OCI-LY1 (cell line): ENCODE data around the gene RAB1A.

ENCODE experiments used
- H2AFZ ChIP-seq: fragments of 200-600 bp; sonication (generic), shearing (Covaris generic); 2 replicates; pipeline ENCODE4 v1.6.0; 2014; ENCODE audit warnings: antibody characterized with exemption, mild to moderate bottlenecking, low read length
- H3F3A ChIP-seq: fragments of 200-600 bp; sonication (generic), shearing (Covaris generic); 2 replicates; pipeline ENCODE4 v1.6.0; 2014; ENCODE audit warnings: mild to moderate bottlenecking, antibody characterized with exemption, low read length, moderate library complexity; ENCODE audit not compliant: insufficient read depth
- H3K27ac ChIP-seq: fragments of 200-600 bp; sonication (generic); 2 replicates; pipeline ENCODE4 v1.5.1; 2014; ENCODE audit warnings: low read length, mixed run types, mild to moderate bottlenecking, low read depth; ENCODE audit not compliant: poor library complexity, severe bottlenecking
- H3K27me3 ChIP-seq: fragments of 200-600 bp; sonication (generic); 2 replicates; pipeline ENCODE4 v1.6.0; 2014; ENCODE audit warnings: antibody characterized with exemption, mild to moderate bottlenecking, low read length, moderate library complexity; ENCODE audit not compliant: insufficient read depth
- H3K36me3 ChIP-seq: fragments of 200-600 bp; sonication (generic); 2 replicates; pipeline ENCODE4 v1.6.1; 2014; ENCODE audit warnings: mild to moderate bottlenecking, antibody characterized with exemption, low read length, moderate library complexity, mixed read lengths; ENCODE audit not compliant: insufficient read depth
- H3K4me1 ChIP-seq: fragments of 200-600 bp; sonication (generic); 2 replicates; pipeline ENCODE4 v1.5.1; 2014; ENCODE audit warnings: mild to moderate bottlenecking, low read length, moderate library complexity; ENCODE audit not compliant: insufficient read depth, severe bottlenecking
- H3K4me2 ChIP-seq: fragments of 200-600 bp; sonication (generic), shearing (Covaris generic); 2 replicates; pipeline ENCODE4 v1.6.1; 2014; ENCODE audit warnings: low read length
- H3K4me3 ChIP-seq: fragments of 200-600 bp; sonication (generic); 2 replicates; pipeline ENCODE4 v1.5.1; 2014; ENCODE audit warnings: low read length, low read depth, mild to moderate bottlenecking, mixed read lengths; ENCODE audit not compliant: poor library complexity, severe bottlenecking
- H3K79me2 ChIP-seq: fragments of 200-600 bp; shearing (Covaris generic); 2 replicates; pipeline ENCODE4 v1.6.1; 2016; ENCODE audit warnings: mixed run types, low read length, mixed read lengths; ENCODE audit not compliant: insufficient read depth
- H3K9ac ChIP-seq: fragments of 200-600 bp; sonication (generic), shearing (Covaris generic); 2 replicates; pipeline ENCODE4 v1.6.1; 2014; ENCODE audit warnings: mild to moderate bottlenecking, low read length, mixed read lengths
- H3K9me2 ChIP-seq: fragments of 200-600 bp; sonication (generic), shearing (Covaris generic); 2 replicates; pipeline ENCODE4 v1.6.1; 2014; ENCODE audit warnings: low read depth, mild to moderate bottlenecking, low read length, mixed read lengths
- H3K9me3 ChIP-seq: fragments of 200-600 bp; shearing (Covaris generic); 2 replicates; pipeline ENCODE4 v1.6.1; 2014; ENCODE audit warnings: low read length, mixed read lengths
- H4K20me1 ChIP-seq: fragments of 200-600 bp; sonication (generic), shearing (Covaris generic); 2 replicates; pipeline ENCODE4 v1.6.0; 2016; ENCODE audit warnings: mild to moderate bottlenecking, low read length; ENCODE audit not compliant: insufficient read depth
- CTCF ChIP-seq: fragments of 200-600 bp; sonication (generic), shearing (Covaris generic); IDR thresholded peaks from 2 replicates; pipeline ENCODE4 v1.5.1; 2017; ENCODE audit warnings: mild to moderate bottlenecking, antibody characterized with exemption, low read length, moderate library complexity, mixed read lengths
- EZH2 ChIP-seq: fragments of 200-600 bp; sonication (generic), shearing (Covaris generic); IDR thresholded peaks from 2 replicates; pipeline ENCODE4 v1.8.0; 2017; ENCODE audit warnings: borderline replicate concordance, mixed run types, mild to moderate bottlenecking, antibody characterized with exemption, low read length, moderate library complexity, mixed read lengths

RAB1A gene

GRCh38 chr2:65097844-65098243, 32.1 kb downstream of the RAB1A start:
- Histone ChIP-seq H3K4me2 (no peak overlapping the region), H3K79me2 (0 out of 2 replicates have a peak, but pooled peaks cover 4% of the 10 kb centered on the region), H3K4me3 (no peak overlapping the region), H3K9ac (no peak overlapping the region), H3F3A (no peaks in the 10 kb centered on the region), H3K9me2 (no peaks in the 10 kb centered on the region), H4K20me1 (no peaks in the 10 kb centered on the region), H3K27ac (no peak overlapping the region), H3K36me3 (peaks cover 84% of the 10 kb centered on the region), H3K27me3 (no peaks in the 10 kb centered on the region), H3K4me1 (no peaks in the 10 kb centered on the region), H3K9me3 (no peaks in the 10 kb centered on the region), H2AFZ (no peak overlapping the region)
- no peak for TF ChIP-seq EZH2

DNA sequence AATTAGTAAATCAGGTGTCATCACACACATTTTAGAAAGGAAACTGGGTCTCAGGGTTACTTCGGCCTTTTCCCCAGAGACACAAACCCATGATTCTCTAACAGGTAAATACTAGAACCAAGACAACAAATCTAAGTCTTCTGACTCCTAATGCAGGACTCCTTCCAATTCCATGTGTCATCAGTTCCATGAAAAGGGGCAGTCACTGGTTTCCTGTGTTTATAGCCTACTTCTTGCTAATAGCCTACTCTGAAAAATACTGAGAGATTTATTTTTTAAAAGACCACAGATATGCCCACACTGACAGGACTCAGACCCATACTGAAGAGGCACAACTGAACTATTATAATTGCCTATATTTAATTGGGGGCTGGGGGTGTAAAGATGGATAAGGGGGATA, 33.0 kb downstream of the RAB1A start:
- Histone ChIP-seq H3K4me2 (no peak overlapping the region), H3K4me3 (no peak overlapping the region), H3K27me3 (no peaks in the 10 kb centered on the region), H3K9me2 (no peaks in the 10 kb centered on the region), H3K79me2 (0 out of 2 replicates have a peak, but pooled peaks cover 4% of the 10 kb centered on the region), H3K4me1 (no peaks in the 10 kb centered on the region), H3F3A (no peaks in the 10 kb centered on the region), H3K27ac (no peak overlapping the region), H3K9ac (no peak overlapping the region), H4K20me1 (no peaks in the 10 kb centered on the region), H3K9me3 (no peaks in the 10 kb centered on the region), H2AFZ (no peak overlapping the region), H3K36me3 (peaks cover 87% of the 10 kb centered on the region)
- TF ChIP-seq CTCF (no peak), EZH2 (no peak)

DNA sequence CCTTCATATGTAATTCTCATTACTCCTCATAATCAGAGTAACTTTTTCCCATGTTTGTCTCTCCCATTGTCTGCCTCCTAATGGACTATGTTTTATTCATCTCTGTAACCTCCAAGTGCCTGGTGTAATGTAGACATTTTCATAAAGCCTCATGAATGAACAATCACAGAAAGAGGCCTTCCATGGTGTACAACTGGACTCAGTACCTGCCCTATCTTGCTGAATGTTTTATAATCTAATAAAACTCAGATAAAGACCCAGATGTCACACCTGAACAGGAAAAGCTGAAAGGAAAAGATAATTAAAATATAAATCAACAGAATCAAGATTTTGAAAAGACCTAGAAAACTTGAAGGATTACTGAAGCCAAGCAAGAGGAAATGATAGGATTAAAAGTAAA, 36.7 kb downstream of the RAB1A start:
- TF ChIP-seq EZH2 (no peak), CTCF (no peak)
- no peak overlapping the region for H3K27ac ChIP-seq
- H3K4me1 ChIP-seq = no peaks in the 10 kb centered on the region
- H3K9me2 ChIP-seq = no peaks in the 10 kb centered on the region
- no peak overlapping the region for H3K9ac ChIP-seq
- no peak overlapping the region for H3K4me3 ChIP-seq
- no peak overlapping the region for H3K4me2 ChIP-seq
- H3K36me3 ChIP-seq = peaks cover 98% of the 10 kb centered on the region
- H3F3A ChIP-seq = no peaks in the 10 kb centered on the region
- H3K79me2 ChIP-seq = 0 out of 2 replicates have a peak, but pooled peaks cover 4% of the 10 kb centered on the region
- H3K9me3 ChIP-seq = no peaks in the 10 kb centered on the region
- H2AFZ ChIP-seq = no peak overlapping the region
- no peaks in the 10 kb centered on the region for H4K20me1 ChIP-seq
- H3K27me3 ChIP-seq = no peaks in the 10 kb centered on the region

- Histone ChIP-seq H4K20me1 (no peaks in the 10 kb centered on the region), H3K9ac (no peak overlapping the region), H3K36me3 (peaks cover 99% of the 10 kb centered on the region), H2AFZ (no peak overlapping the region), H3K9me2 (no peaks in the 10 kb centered on the region), H3K27ac (no peak overlapping the region), H3K4me3 (no peak overlapping the region), H3K27me3 (no peaks in the 10 kb centered on the region), H3F3A (no peaks in the 10 kb centered on the region), H3K79me2 (0 out of 2 replicates have a peak, but pooled peaks cover 4% of the 10 kb centered on the region), H3K4me1 (no peaks in the 10 kb centered on the region), H3K9me3 (no peaks in the 10 kb centered on the region), H3K4me2 (no peak overlapping the region)
- no peak for TF ChIP-seq EZH2
- TF ChIP-seq CTCF = no peak
Observed at GRCh38 chr2:65092791-65093190, 37.1 kb downstream of the RAB1A start.
